NCI-H146 treated with DMSO at 0.1 percent for 48 hours (cell line): ENCODE data around the gene EPB41L4A.
A peak's percentile ranks its signal among the peaks of the same experiment; 100 is the strongest.

Source experiments
- DNase-seq: peaks from one replicate; lab custom pipeline; 2025; ENCODE audit not compliant: unreplicated experiment; lab: John Stamatoyannopoulos, UW

The EPB41L4A gene

GRCh38 chr5:112165897-112166737 is 253.0 kb downstream of the EPB41L4A start:
- no peak for DNase-seq

DNA sequence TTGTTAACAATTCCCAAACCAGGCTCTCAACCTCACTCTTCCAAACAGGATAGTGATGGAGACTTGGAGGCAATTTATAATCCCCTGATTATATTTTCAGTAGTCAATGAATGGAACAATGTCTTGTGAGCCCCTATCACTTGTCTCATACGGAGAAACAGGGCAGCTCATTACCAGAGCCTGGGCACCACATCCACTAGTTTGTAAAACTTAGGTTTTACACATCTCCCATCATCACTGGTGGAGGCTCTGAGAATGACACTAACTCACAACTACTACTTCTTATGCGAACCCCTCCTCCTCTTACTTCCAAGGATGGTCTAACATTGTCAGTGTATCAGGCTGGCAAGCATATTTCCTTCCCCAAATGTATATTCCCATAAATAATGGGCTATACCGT is 253.7 kb downstream of the EPB41L4A start:
- DNase-seq = no peak

GRCh38 chr5:112163435-112163834 is 255.6 kb downstream of the EPB41L4A start:
- no peak for DNase-seq

DNA sequence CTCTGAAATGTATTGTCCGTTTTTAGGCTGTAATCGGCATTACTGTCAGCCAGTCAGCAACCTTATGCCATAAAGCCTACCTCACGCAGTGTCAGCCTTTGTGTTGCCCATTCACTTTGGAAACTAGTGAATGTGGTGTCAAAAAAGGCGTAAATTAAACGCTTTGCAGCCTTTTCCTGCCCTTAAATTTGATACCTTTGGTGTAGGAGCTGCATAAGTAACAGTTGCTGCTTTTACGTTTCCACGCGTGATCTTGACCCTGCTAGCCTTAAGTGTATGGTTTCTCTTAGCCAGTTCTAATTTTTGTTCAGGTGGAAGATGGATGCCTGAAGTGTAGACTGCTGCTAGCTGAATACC is 257.7 kb downstream of the EPB41L4A start:
- no peak for DNase-seq

GRCh38 chr5:112160652-112161391 is 258.3 kb downstream of the EPB41L4A start:
- peak; percentile 85 for DNase-seq

- DNase-seq = no peak
These were observed 259.6 kb downstream of the EPB41L4A start for GRCh38 chr5:112159435-112159834.

- DNase-seq = no peak
These were observed 262.9 kb downstream of the EPB41L4A start for GRCh38 chr5:112156211-112156610.

GRCh38 chr5:112154940-112155686 is 264.0 kb downstream of the EPB41L4A start:
- no peak for DNase-seq

DNA sequence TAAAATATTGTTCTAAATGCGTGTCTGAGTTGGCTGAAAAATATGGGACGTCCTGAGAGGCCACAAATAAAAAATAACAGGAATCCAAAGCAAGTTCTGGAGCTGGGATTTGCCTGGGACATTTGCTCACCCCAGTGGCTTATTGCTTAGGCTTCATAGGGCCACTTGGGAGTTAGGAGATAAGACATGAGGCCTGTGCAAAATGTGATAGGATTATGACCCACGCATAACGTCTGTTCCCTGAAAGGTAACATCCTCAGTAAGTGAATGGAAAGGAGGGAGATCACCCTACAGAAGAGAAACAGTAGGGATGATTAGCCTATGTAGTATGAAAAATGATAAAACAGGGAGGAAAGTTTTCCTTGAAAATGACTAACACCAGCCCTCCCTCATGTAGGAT is 269.4 kb downstream of the EPB41L4A start:
- no peak for DNase-seq

- peak; percentile 49 for DNase-seq
These were observed 272.5 kb downstream of the EPB41L4A start for GRCh38 chr5:112146323-112147226.

DNA sequence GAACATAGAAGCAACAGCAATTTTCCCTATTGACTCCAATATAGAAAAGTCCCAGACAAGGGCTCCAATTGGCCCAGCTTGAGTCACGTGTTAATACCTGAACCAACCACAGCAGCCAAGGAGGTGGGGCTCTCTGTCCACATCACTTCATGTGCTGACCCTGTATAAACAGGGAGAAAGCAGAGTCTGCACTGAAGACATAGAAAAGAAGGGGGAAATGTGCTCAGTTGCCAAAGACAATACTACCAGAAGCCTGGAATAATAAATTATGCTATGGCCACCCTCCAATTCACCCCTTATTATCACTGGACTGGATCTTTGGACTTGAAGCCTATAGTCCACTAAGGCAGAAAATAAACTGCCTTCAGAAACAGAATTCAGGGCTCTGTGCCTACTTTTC is 275.4 kb downstream of the EPB41L4A start:
- no peak for DNase-seq

- no peak for DNase-seq
These were observed 276.3 kb downstream of the EPB41L4A start for GRCh38 chr5:112142769-112143270.

GRCh38 chr5:112141582-112141981 is 277.5 kb downstream of the EPB41L4A start:
- DNase-seq = no peak

DNA sequence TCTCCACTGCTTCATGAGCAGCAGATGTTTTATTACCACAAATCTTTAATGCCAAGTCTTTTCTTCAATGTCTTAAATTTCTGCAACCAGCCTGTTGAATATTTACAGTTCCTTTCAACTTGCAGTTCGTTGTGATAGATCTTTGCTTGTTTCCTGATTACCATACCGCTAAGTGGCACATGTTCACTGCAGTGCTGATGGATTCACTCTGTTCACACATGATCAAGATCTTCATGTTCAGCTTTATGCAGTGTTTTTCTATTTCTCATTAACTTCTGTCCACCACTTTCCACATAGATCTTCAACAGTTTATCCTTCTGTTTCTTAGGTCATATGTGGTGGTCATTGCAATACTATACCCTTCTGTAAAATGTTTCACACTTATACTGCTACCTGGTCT is 280.6 kb downstream of the EPB41L4A start:
- DNase-seq = no peak

- no peak for DNase-seq
These were observed 282.3 kb downstream of the EPB41L4A start for GRCh38 chr5:112136773-112137172.

DNA sequence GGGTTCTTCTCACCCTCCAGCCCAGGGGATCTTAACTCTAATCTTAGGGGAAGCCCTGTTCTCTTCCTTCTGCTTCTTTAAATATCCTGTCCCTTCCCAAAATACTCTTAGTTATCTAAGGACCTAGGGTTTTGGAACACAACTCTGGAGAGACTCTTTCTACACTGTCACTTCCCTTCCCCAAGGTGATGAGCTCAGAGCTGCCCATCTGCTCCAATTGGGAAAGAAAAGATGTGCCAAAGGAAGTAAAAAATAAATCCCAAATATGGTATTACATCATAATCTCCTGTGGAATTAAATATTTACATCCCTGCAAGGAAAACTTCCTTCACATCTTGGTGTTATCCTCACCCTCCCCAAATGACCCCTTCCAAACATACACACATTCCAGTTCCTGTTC is 291.2 kb downstream of the EPB41L4A start:
- no peak for DNase-seq

DNA sequence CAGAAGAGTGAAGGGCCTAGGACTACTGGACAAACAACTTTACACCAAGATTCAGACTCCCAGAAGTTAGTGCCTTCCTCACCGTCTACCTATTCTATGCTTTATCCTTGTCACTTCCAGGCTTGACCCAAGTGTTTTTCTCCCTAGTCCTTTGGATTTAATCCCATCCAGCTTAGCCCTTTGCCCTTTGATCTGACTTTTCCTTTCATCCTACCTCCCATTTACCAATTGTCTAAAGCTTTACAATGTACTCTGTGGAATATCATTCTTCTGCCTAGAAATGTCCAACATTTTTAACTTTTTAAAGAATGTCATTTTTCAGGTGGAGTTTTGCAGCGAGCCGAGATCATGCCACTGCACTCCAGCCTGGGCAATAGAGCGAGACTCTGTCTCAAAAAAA is 292.1 kb downstream of the EPB41L4A start:
- no peak for DNase-seq

DNA sequence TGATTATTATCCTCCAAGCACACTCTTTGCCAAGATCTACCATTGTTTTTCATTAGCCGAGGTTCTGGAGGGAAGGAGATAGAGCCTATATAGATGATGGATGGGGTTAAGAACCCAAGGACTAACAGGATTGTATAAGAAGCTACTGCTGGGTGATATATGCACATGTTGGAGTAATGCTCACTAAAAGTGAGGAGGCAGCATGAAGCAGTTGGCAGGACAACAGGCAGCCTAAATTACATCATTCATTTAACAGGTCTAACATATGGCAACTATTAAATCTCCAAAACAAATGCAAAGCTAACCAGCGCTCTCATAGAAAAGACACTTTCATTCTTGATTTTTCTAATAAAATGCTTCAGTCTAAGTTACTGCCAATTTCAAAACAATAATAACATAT is 293.2 kb downstream of the EPB41L4A start:
- DNase-seq = no peak

GRCh38 chr5:112124788-112125187 is 294.3 kb downstream of the EPB41L4A start:
- no peak for DNase-seq

GRCh38 chr5:112123086-112123485 is 296.0 kb downstream of the EPB41L4A start:
- no peak for DNase-seq
